Mesothelial cell of epicardium (in vitro differentiated cells): Measurements from ENCODE around the gene RBM48. TPM values are rescaled to one million over a fixed set of nuclear protein-coding genes. Genes with fewer than 3 reads are reported as not detected.
"Not testable (repeated sequence)": the region's sequence is repeated elsewhere in the genome, so short reads cannot be mapped to it uniquely, and the experiment has no call there.

ENCODE experiments used
- DNase-seq, 2 experiments: peaks; one replicate each; pipeline ENCODE4 v3.0.0; 2021; ENCODE audit warnings: low spot score in 2 of 2; ENCODE audit not compliant: unreplicated experiment in 2 of 2
- H3K27ac Mint-ChIP-seq: 2 replicates; pipeline ENCODE4 v1.8.0; 2021; ENCODE audit warnings: mixed read lengths
- H3K27me3 Mint-ChIP-seq: 2 replicates; pipeline ENCODE4 v1.8.0; 2021; ENCODE audit warnings: low read depth, mixed read lengths
- H3K36me3 Mint-ChIP-seq: 2 replicates; pipeline ENCODE4 v1.8.0; 2021; ENCODE audit warnings: mixed read lengths
- H3K4me1 Mint-ChIP-seq: 2 replicates; pipeline ENCODE4 v1.8.0; 2021; ENCODE audit warnings: mixed read lengths
- H3K4me3 Mint-ChIP-seq: 2 replicates; pipeline ENCODE4 v1.8.0; 2021; ENCODE audit warnings: mild to moderate bottlenecking, moderate library complexity, mixed read lengths
- H3K9me3 Mint-ChIP-seq: 2 replicates; pipeline ENCODE4 v1.8.0; 2021; ENCODE audit warnings: mixed read lengths
- CTCF ChIP-seq: fragments of 200-600 bp; sonication (generic); IDR thresholded peaks from one replicate; pipeline ENCODE4 v1.5.0; 2021; ENCODE audit warnings: antibody characterized with exemption; ENCODE audit not compliant: unreplicated experiment
- total RNA-seq: library from RNA; stranded (reverse); gene quantifications from 3 replicates; pipeline ENCODE4 v1.2.1, GENCODE V29; 2021

The RBM48 gene
- 13.4 to 15.0 TPM (median 14.3 TPM) in 3 replicates for total RNA-seq

- Mint-ChIP-seq H3K9me3 (no peaks in the 10 kb centered on the region), H3K4me1 (peaks cover 24% of the 10 kb centered on the region), H3K36me3 (peaks cover 10% of the 10 kb centered on the region), H3K27ac (peak within 1 kb of the TSS; percentile 98), H3K27me3 (peaks cover 2% of the 10 kb centered on the region), H3K4me3 (peak within 1 kb of the TSS; percentile 91)
- TF ChIP-seq CTCF = no peak
- DNase-seq = peak; percentile 90 to 93
Observed at GRCh38 chr7:92528188-92528957, at the start of gene RBM48, which contains the start of gene PEX1. TSS of gene RBM48 (plus strand) at chr7:92528795. CDS start at chr7:92528814, 19 bp downstream. TSS of gene PEX1 (minus strand) at chr7:92528520. CDS start at chr7:92528435, 85 bp downstream.

GRCh38 chr7:92479146-92479545 lies 49.4 kb upstream of the RBM48 start:
- DNase-seq, H3K27ac Mint-ChIP-seq, H3K27me3 Mint-ChIP-seq, H3K4me3 Mint-ChIP-seq, H3K9me3 Mint-ChIP-seq, H3K4me1 Mint-ChIP-seq, H3K36me3 Mint-ChIP-seq: not testable (repeated sequence)

- DNase-seq, H3K27me3 Mint-ChIP-seq, H3K27ac Mint-ChIP-seq, H3K9me3 Mint-ChIP-seq, H3K4me1 Mint-ChIP-seq, H3K4me3 Mint-ChIP-seq: not testable (repeated sequence)
- H3K36me3 Mint-ChIP-seq = peaks cover 16% of the 10 kb centered on the region
Observed at GRCh38 chr7:92483624-92484023, 45.0 kb upstream of the RBM48 start.

GRCh38 chr7:92484226-92484625 lies 44.4 kb upstream of the RBM48 start:
- not testable (repeated sequence) for DNase-seq, H3K4me1 Mint-ChIP-seq, H3K9me3 Mint-ChIP-seq, H3K27ac Mint-ChIP-seq, H3K27me3 Mint-ChIP-seq, H3K4me3 Mint-ChIP-seq
- H3K36me3 Mint-ChIP-seq = peaks cover 17% of the 10 kb centered on the region

GRCh38 chr7:92485267-92485892 lies 43.2 kb upstream of the RBM48 start:
- H3K4me3 Mint-ChIP-seq = no peak overlapping the region
- no peak for TF ChIP-seq CTCF
- H3K27me3 Mint-ChIP-seq = no peaks in the 10 kb centered on the region
- no peaks in the 10 kb centered on the region for H3K9me3 Mint-ChIP-seq
- no peaks in the 10 kb centered on the region for H3K4me1 Mint-ChIP-seq
- H3K27ac Mint-ChIP-seq = no peak overlapping the region
- peaks cover 22% of the 10 kb centered on the region for H3K36me3 Mint-ChIP-seq
- DNase-seq = no peak

GRCh38 chr7:92485974-92486373 lies 42.6 kb upstream of the RBM48 start:
- Mint-ChIP-seq H3K27me3 (no peaks in the 10 kb centered on the region), H3K9me3 (no peaks in the 10 kb centered on the region), H3K27ac (no peak overlapping the region), H3K4me3 (no peak overlapping the region), H3K4me1 (no peaks in the 10 kb centered on the region), H3K36me3 (peaks cover 22% of the 10 kb centered on the region)
- no peak for TF ChIP-seq CTCF
- no peak for DNase-seq

- H3K4me3 Mint-ChIP-seq = no peak overlapping the region
- no peak overlapping the region for H3K27ac Mint-ChIP-seq
- no peak for DNase-seq
Observed at GRCh38 chr7:92487804-92488203, 40.8 kb upstream of the RBM48 start.

More at GRCh38 chr7:92487804-92488203, 40.8 kb upstream of the RBM48 start:
- Mint-ChIP-seq H3K36me3 (peaks cover 26% of the 10 kb centered on the region), H3K4me1 (no peaks in the 10 kb centered on the region), H3K27me3 (no peaks in the 10 kb centered on the region), H3K9me3 (no peaks in the 10 kb centered on the region)
- no peak for TF ChIP-seq CTCF
